ENCODE results near the gene GBF1. TPM values are rescaled to one million over a fixed set of nuclear protein-coding genes. Genes with fewer than 3 reads are reported as not detected.

Gene GBF1
- polyA plus RNA-seq, 1 of the 3 experiments (the other 2 are of a cell fraction) = 12.3 TPM

DNA sequence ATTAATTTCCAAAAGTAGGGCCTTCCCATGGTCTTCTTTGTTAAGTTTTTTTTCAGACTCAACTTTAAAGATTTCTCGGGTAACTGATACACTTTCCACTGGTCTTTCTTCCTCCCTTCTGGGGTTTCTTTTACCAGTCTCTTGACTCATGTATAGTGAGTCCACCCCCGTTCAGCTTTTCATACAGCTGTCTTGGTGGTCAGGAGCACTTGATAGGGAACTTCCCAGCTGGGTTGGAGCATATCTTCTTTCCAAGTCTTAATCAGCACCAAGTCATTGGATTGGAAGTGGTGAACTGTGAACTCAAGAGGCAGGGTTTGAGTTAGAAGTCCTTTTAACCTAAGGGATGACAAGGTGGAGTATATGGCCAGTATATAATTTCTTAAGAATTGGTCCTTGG is 48.4 kb upstream of the GBF1 start (continued):
- TF ChIP-seq ZBTB33 (IDR thresholded peaks at IDR 0.05; ENCODE audit: borderline replicate concordance, low read depth) (no peak), MXI1 (IDR thresholded peaks at IDR 0.05; ENCODE audit: low read depth, low read length) (no peak), EP300 (IDR thresholded peaks at IDR 0.05; ENCODE audit: borderline replicate concordance in 1 of 2, low read depth in 1 of 2, low read length in 1 of 2) (no peak)

DNA sequence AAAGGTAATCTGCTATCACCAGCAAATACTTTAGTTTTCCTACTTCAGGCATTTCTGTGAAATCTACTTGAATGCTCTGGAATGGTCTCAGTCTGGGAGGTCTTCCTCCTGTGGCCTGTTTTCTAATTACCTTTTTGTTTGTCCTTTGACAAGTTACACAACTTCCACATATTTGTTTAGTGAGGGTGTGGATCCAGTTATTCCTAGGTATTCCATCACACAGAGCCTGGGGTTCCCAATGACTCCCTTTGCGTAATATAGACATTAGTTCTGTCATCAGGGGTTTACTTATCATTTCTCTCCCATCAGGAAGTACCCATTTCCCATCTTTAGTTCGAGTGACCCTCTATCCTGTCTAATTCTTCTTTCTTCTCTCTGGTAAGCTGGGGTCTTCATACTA is 47.3 kb upstream of the GBF1 start:
- H3K4me3 ChIP-seq (ENCODE audit: low read depth in 2 of 2, low read length in 1 of 2) = no peak overlapping the region
- no peaks in the 10 kb centered on the region for H4K20me1 ChIP-seq (ENCODE audit: insufficient read depth)
- H3K36me3 ChIP-seq (replicated peaks in 1 of 2; ENCODE audit: control insufficient read depth in 1 of 2, insufficient read depth in 2 of 2, low read length in 1 of 2) = no peaks in the 10 kb centered on the region
- H3K9me2 ChIP-seq = no peaks in the 10 kb centered on the region
- H3F3A ChIP-seq (replicated peaks; ENCODE audit: insufficient read depth) = no peaks in the 10 kb centered on the region
- ChIA-PET POLR2A (no interaction called here), CTCF (interaction anchor here (1.5 to 2.1 kb wide), 2 partner anchors 29 to 281 kb away, joined by 3 to 6 read pairs; no protein-coding TSS in a partner anchor)
- H3K9ac ChIP-seq = no peak overlapping the region
- H3K4me1 ChIP-seq (ENCODE audit: control insufficient read depth in 1 of 2, insufficient read depth in 2 of 2, low read depth in 1 of 2, low read length in 1 of 2) = no peaks in the 10 kb centered on the region
- H3K79me2 ChIP-seq (ENCODE audit: insufficient read depth) = no peaks in the 10 kb centered on the region
- DNase-seq = no peak
- no peak overlapping the region for H3K4me2 ChIP-seq
- 39% methylated on average over 2 of the region's 2 CpGs for WGBS (ENCODE audit: low lambda C conversion rate)
- H3K27ac ChIP-seq (ENCODE audit: low read depth in 2 of 2, low read length in 1 of 2) = no peak overlapping the region
- no peak overlapping the region for H2AFZ ChIP-seq (ENCODE audit: low read depth)
- no peaks in the 10 kb centered on the region for H3K9me3 ChIP-seq
- H3K27me3 ChIP-seq (ENCODE audit: insufficient read depth) = no peaks in the 10 kb centered on the region; the same call in 1 of the 2 replicates
- TF ChIP-seq TEAD4 (IDR thresholded peaks at IDR 0.05; ENCODE audit: borderline replicate concordance, insufficient read depth) (no peak), POLR2AphosphoS5 (IDR thresholded peaks at IDR 0.05; ENCODE audit: low read depth, low read length) (no peak), TCF12 (IDR thresholded peaks at IDR 0.05) (no peak), RCOR1 (IDR thresholded peaks at IDR 0.05; ENCODE audit: low read length) (no peak), REST (IDR thresholded peaks at IDR 0.05; ENCODE audit: low read depth, low read length) (no peak), SIN3A (IDR thresholded peaks at IDR 0.05; ENCODE audit: borderline replicate concordance, low read depth, low read length) (no peak), PBX3 (IDR thresholded peaks at IDR 0.05) (no peak), GATA2 (CRISPR knock-in tag; IDR thresholded peaks at IDR 0.05) (no peak), NFIC (IDR thresholded peaks at IDR 0.05; ENCODE audit: borderline replicate concordance) (no peak), ZBTB33 (IDR thresholded peaks at IDR 0.05; ENCODE audit: borderline replicate concordance, low read depth) (no peak), FOSL2 (IDR thresholded peaks at IDR 0.05; ENCODE audit: borderline replicate concordance, low read depth) (no peak), IRF3 (IDR thresholded peaks at IDR 0.05; ENCODE audit: low read depth, low read length) (no peak), NRF1 (IDR thresholded peaks at IDR 0.05; ENCODE audit: low read depth, low read length) (no peak), TAF1 (IDR thresholded peaks at IDR 0.05; ENCODE audit: borderline replicate concordance, low read depth, low read length) (no peak), MXI1 (IDR thresholded peaks at IDR 0.05; ENCODE audit: low read depth, low read length) (no peak)
- TF ChIP-seq, protein P1, sequence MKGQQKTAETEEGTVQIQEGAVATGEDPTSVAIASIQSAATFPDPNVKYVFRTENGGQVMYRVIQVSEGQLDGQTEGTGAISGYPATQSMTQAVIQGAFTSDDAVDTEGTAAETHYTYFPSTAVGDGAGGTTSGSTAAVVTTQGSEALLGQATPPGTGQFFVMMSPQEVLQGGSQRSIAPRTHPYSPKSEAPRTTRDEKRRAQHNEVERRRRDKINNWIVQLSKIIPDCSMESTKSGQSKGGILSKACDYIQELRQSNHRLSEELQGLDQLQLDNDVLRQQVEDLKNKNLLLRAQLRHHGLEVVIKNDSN (IDR thresholded peaks at IDR 0.05; ENCODE audit: borderline replicate concordance, low read depth) = no peak
- TF ChIP-seq, protein P2, sequence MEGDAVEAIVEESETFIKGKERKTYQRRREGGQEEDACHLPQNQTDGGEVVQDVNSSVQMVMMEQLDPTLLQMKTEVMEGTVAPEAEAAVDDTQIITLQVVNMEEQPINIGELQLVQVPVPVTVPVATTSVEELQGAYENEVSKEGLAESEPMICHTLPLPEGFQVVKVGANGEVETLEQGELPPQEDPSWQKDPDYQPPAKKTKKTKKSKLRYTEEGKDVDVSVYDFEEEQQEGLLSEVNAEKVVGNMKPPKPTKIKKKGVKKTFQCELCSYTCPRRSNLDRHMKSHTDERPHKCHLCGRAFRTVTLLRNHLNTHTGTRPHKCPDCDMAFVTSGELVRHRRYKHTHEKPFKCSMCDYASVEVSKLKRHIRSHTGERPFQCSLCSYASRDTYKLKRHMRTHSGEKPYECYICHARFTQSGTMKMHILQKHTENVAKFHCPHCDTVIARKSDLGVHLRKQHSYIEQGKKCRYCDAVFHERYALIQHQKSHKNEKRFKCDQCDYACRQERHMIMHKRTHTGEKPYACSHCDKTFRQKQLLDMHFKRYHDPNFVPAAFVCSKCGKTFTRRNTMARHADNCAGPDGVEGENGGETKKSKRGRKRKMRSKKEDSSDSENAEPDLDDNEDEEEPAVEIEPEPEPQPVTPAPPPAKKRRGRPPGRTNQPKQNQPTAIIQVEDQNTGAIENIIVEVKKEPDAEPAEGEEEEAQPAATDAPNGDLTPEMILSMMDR (IDR thresholded peaks at IDR 0.05) = no peak
